HepG2 (cell line): Measurements from ENCODE around the gene LGALS7B. TPM values are rescaled to one million over a fixed set of nuclear protein-coding genes. Genes with fewer than 3 reads are reported as not detected.

Experiments
- CREM ChIP-seq, 2 experiments: sonication (generic) in 1 of 2; formaldehyde crosslinking in 1 of 2; IDR thresholded peaks; 2 replicates each; pipeline versions ENCODE4 v1.4.0 to v1.6.1; 2016 to 2020; ENCODE audit warnings: antibody characterized with exemption in 1 of 2, mild to moderate bottlenecking in 1 of 2, missing genetic modification reagents in 1 of 2
- FOSL2 ChIP-seq: sonication (generic); formaldehyde crosslinking; IDR thresholded peaks from 2 replicates; pipeline ENCODE4 v1.4.0; 2020; ENCODE audit warnings: missing genetic modification reagents
- GATAD2A ChIP-seq: IDR thresholded peaks from 2 replicates; pipeline ENCODE4 v1.6.1; 2016
- KDM5B ChIP-seq: sonication (generic); formaldehyde crosslinking; IDR thresholded peaks from 2 replicates; pipeline ENCODE4 v1.4.0; 2020; ENCODE audit warnings: missing genetic modification reagents, mild to moderate bottlenecking, borderline replicate concordance
- MTA3 ChIP-seq: sonication (generic); formaldehyde crosslinking; IDR thresholded peaks from 2 replicates; pipeline ENCODE4 v1.4.0; 2020; ENCODE audit warnings: missing genetic modification reagents
- MTF2 ChIP-seq: sonication (generic); formaldehyde crosslinking; IDR thresholded peaks from 2 replicates; pipeline ENCODE4 v1.5.0; 2020; ENCODE audit warnings: missing genetic modification reagents, borderline replicate concordance
- NCOA2 ChIP-seq: sonication (generic); formaldehyde crosslinking; IDR thresholded peaks from 2 replicates; pipeline ENCODE4 v1.8.0; 2022; ENCODE audit warnings: inconsistent platforms
- NCOR1 ChIP-seq: fragments of 200-600 bp; sonication (generic); IDR thresholded peaks from 2 replicates; pipeline ENCODE4 v1.7.0; 2017; ENCODE audit warnings: antibody characterized with exemption, low read length, borderline replicate concordance
- NR2F1 ChIP-seq, 2 experiments: fragments of 450-650 bp in 1 of 2; formaldehyde crosslinking in 1 of 2; IDR thresholded peaks; 2 replicates each; pipeline versions ENCODE4 v1.5.0 to v1.6.1; 2016 to 2020; ENCODE audit warnings: mild to moderate bottlenecking in 1 of 2, missing compliant biosample characterization in 1 of 2, missing genetic modification reagents in 1 of 2, moderate library complexity in 1 of 2
- POGZ ChIP-seq: sonication (generic); formaldehyde crosslinking; IDR thresholded peaks from 2 replicates; pipeline ENCODE4 v1.4.0; 2020; ENCODE audit warnings: mild to moderate bottlenecking, missing genetic modification reagents
- POLR2G ChIP-seq: fragments of 200-400 bp; formaldehyde crosslinking; IDR thresholded peaks from 2 replicates; pipeline ENCODE4 v1.6.1; 2018; ENCODE audit warnings: mild to moderate bottlenecking, low read depth, low read length, moderate library complexity
- RXRB ChIP-seq: IDR thresholded peaks from 2 replicates; pipeline ENCODE4 v1.6.1; 2016; ENCODE audit warnings: borderline replicate concordance, missing genetic modification reagents, missing compliant biosample characterization
- SOX13 ChIP-seq, 3 experiments: fragments of 450-650 bp in 1 of 3; sonication (generic) in 1 of 3; formaldehyde crosslinking in 1 of 3; IDR thresholded peaks in 2 of 3; conservative IDR thresholded peaks in 1 of 3; 2 replicates each; pipeline versions ENCODE4 v1.5.0 to v1.6.1; 2016 to 2020; ENCODE audit warnings: antibody characterized with exemption in 1 of 3, mild to moderate bottlenecking in 1 of 3, missing compliant biosample characterization in 1 of 3, missing genetic modification reagents in 1 of 3, moderate library complexity in 1 of 3
- TBX3 ChIP-seq: fragments of 450-650 bp; IDR thresholded peaks from 2 replicates; pipeline ENCODE4 v1.6.1; 2017; ENCODE audit warnings: antibody characterized with exemption, mild to moderate bottlenecking, inconsistent platforms, borderline replicate concordance
- YEATS4 ChIP-seq: sonication (generic); formaldehyde crosslinking; IDR thresholded peaks from 2 replicates; pipeline ENCODE4 v1.4.0; 2020; ENCODE audit warnings: missing genetic modification reagents, borderline replicate concordance
- ZNF256 ChIP-seq: sonication (generic); formaldehyde crosslinking; conservative IDR thresholded peaks from 2 replicates; pipeline ENCODE4 v1.4.0; 2020; ENCODE audit warnings: missing genetic modification reagents
- ZNF549 ChIP-seq: sonication (generic); formaldehyde crosslinking; IDR thresholded peaks from 2 replicates; pipeline ENCODE4 v1.5.0; 2020; ENCODE audit warnings: missing genetic modification reagents
- polyA plus RNA-seq, 8 experiments: library from polyadenylated mRNA; depleted of rRNA in 3 of 8; stranded (reverse) in 7 of 8; unstranded in 1 of 8; fragments of >200 nt; fragmentation: Illumina TruSeq in 4 of 8; extraction: Trizol in 4 of 8; gene quantifications; 2 replicates each; pipeline versions ENCODE4 v1.2.1 to v1.2.3, GENCODE V29; 2011 to 2016; ENCODE audit warnings: low read depth in 4 of 8, missing spikeins in 1 of 8, mixed read lengths in 1 of 8; ENCODE audit not compliant: insufficient read depth in 1 of 8
- total RNA-seq, 5 experiments: library from RNA; depleted of rRNA; stranded (reverse); fragments of >200 nt; fragmentation: Illumina TruSeq; extraction: Trizol; gene quantifications; 2 replicates each; pipeline ENCODE4 v1.2.3, GENCODE V29; 2016; ENCODE audit warnings: low read depth in 1 of 5
- TF ChIP-seq, protein P1 (sequence below): sonication (generic); formaldehyde crosslinking; IDR thresholded peaks from 2 replicates; pipeline ENCODE4 v1.5.1; 2020; ENCODE audit warnings: mild to moderate bottlenecking, moderate library complexity, missing genetic modification reagents
- TF ChIP-seq, protein P2 (sequence below), 2 experiments: sonication (generic) in 1 of 2; formaldehyde crosslinking in 1 of 2; IDR thresholded peaks; 2 replicates each; pipeline versions ENCODE4 v1.4.0 to v1.6.1; 2016 to 2020; ENCODE audit warnings: borderline replicate concordance in 1 of 2, low read depth in 1 of 2, mild to moderate bottlenecking in 1 of 2, missing genetic modification reagents in 1 of 2
- TF ChIP-seq, protein P3 (sequence below): sonication (generic); formaldehyde crosslinking; IDR thresholded peaks from 2 replicates; pipeline ENCODE4 v1.5.1; 2020; ENCODE audit warnings: missing genetic modification reagents, mild to moderate bottlenecking, borderline replicate concordance
- TF ChIP-seq, protein P4 (sequence below): IDR thresholded peaks from 2 replicates; pipeline ENCODE4 v1.6.1; 2016; ENCODE audit warnings: missing genetic modification reagents, missing compliant biosample characterization

Gene LGALS7B
- total and polyA plus RNA-seq, 2 of the 13 experiments (the other 11 are each of a cell fraction or from before 2014, with no cell fraction given), result 1.7 to 2.1 TPM

DNA sequence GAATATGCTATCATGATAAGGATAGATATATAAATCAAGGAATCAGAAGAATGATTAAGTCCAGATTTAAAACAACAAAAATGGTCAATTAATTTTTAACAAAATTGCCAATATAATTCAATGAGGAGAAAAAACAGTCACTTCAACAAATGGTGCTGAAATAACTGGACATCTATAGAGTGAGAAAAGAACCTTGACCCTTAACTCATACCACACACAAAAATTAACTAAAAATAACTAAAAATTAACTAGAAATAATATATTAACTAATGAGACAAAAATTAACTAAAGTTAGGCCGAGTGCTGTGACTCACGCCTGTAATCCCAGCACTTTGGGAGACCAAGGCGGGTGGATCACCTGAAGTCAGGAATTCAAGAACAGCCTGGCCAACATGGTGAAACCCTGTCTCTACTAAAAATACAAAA is 25.2 kb upstream of the LGALS7B start (continued):
- TF ChIP-seq CREM (IDR thresholded peaks at IDR 0.05) (peak; percentile 11; the same call in 1 of the 2 replicates), CREM (CRISPR knock-in tag; IDR thresholded peaks at IDR 0.05) (no peak), POGZ (CRISPR knock-in tag) (peak; percentile 27; the same call in 1 of the 2 replicates), NCOA2 (CRISPR knock-in tag) (0 out of 2 replicates have a peak, but pooled peaks have one; percentile 6), GATAD2A (CRISPR knock-in tag) (peak; percentile 39; the same call in 1 of the 2 replicates), MTF2 (CRISPR knock-in tag) (no peak), SOX13 (IDR thresholded peaks at IDR 0.05) (no peak), SOX13 (CRISPR knock-in tag; conservative IDR thresholded peaks at IDR 0.05 in 1 of 2, IDR thresholded peaks at IDR 0.05 in 1 of 2) (0 out of 4 replicates have a peak, but pooled peaks of 1 of the 2 experiments have one; percentile 7), NR2F1 (CRISPR knock-in tag; IDR thresholded peaks at IDR 0.05) (peak in 1 of 2 experiments; percentile 85; a peak in 2 of 4 replicates), FOSL2 (peak; percentile 89), ZNF256 (CRISPR knock-in tag) (no peak), ZNF549 (no peak), TBX3 (peak; percentile 87), NCOR1 (peak; percentile 42; the same call in 1 of the 2 replicates), POLR2G (0 out of 2 replicates have a peak, but pooled peaks have one; percentile 42), YEATS4 (CRISPR knock-in tag) (peak; percentile 29; the same call in 1 of the 2 replicates), RXRB (CRISPR knock-in tag) (peak; percentile 33; the same call in 1 of the 2 replicates), MTA3 (CRISPR knock-in tag) (no peak), KDM5B (CRISPR knock-in tag) (no peak)
- TF ChIP-seq, protein P1, sequence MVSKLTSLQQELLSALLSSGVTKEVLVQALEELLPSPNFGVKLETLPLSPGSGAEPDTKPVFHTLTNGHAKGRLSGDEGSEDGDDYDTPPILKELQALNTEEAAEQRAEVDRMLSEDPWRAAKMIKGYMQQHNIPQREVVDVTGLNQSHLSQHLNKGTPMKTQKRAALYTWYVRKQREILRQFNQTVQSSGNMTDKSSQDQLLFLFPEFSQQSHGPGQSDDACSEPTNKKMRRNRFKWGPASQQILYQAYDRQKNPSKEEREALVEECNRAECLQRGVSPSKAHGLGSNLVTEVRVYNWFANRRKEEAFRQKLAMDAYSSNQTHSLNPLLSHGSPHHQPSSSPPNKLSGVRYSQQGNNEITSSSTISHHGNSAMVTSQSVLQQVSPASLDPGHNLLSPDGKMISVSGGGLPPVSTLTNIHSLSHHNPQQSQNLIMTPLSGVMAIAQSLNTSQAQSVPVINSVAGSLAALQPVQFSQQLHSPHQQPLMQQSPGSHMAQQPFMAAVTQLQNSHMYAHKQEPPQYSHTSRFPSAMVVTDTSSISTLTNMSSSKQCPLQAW (CRISPR knock-in tag), result 0 out of 2 replicates have a peak, but pooled peaks have one; percentile 19
- TF ChIP-seq, protein P2, sequence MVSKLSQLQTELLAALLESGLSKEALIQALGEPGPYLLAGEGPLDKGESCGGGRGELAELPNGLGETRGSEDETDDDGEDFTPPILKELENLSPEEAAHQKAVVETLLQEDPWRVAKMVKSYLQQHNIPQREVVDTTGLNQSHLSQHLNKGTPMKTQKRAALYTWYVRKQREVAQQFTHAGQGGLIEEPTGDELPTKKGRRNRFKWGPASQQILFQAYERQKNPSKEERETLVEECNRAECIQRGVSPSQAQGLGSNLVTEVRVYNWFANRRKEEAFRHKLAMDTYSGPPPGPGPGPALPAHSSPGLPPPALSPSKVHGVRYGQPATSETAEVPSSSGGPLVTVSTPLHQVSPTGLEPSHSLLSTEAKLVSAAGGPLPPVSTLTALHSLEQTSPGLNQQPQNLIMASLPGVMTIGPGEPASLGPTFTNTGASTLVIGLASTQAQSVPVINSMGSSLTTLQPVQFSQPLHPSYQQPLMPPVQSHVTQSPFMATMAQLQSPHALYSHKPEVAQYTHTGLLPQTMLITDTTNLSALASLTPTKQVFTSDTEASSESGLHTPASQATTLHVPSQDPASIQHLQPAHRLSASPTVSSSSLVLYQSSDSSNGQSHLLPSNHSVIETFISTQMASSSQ (IDR thresholded peaks at IDR 0.05; ENCODE audit: low read depth), result peak; percentile 85
- TF ChIP-seq, protein P2 (CRISPR knock-in tag; IDR thresholded peaks at IDR 0.05; ENCODE audit: borderline replicate concordance), result peak; percentile 76; the same call in 1 of the 2 replicates
- TF ChIP-seq, protein P3, sequence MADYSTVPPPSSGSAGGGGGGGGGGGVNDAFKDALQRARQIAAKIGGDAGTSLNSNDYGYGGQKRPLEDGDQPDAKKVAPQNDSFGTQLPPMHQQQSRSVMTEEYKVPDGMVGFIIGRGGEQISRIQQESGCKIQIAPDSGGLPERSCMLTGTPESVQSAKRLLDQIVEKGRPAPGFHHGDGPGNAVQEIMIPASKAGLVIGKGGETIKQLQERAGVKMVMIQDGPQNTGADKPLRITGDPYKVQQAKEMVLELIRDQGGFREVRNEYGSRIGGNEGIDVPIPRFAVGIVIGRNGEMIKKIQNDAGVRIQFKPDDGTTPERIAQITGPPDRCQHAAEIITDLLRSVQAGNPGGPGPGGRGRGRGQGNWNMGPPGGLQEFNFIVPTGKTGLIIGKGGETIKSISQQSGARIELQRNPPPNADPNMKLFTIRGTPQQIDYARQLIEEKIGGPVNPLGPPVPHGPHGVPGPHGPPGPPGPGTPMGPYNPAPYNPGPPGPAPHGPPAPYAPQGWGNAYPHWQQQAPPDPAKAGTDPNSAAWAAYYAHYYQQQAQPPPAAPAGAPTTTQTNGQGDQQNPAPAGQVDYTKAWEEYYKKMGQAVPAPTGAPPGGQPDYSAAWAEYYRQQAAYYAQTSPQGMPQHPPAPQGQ, result no peak
- TF ChIP-seq, protein P4, sequence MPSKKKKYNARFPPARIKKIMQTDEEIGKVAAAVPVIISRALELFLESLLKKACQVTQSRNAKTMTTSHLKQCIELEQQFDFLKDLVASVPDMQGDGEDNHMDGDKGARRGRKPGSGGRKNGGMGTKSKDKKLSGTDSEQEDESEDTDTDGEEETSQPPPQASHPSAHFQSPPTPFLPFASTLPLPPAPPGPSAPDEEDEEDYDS (CRISPR knock-in tag), result peak; percentile 58; the same call in 1 of the 2 replicates
